GM12864 (cell line): ENCODE results near the gene VWA8.

Experiments
- DNase-seq: peaks from one replicate; pipeline ENCODE4 v3.0.0-alpha.2; 2011; ENCODE audit warnings: low read depth
- H3K4me3 ChIP-seq: 2 replicates; pipeline ENCODE4 v1.5.1; 2011; ENCODE audit warnings: mild to moderate bottlenecking, low read depth, low read length, control low read depth
- CTCF ChIP-seq: IDR thresholded peaks from 2 replicates; pipeline ENCODE4 v1.5.1; 2011; ENCODE audit warnings: low read depth, mild to moderate bottlenecking, moderate library complexity, low read length, control low read depth, inconsistent platforms; ENCODE audit errors: missing control alignments

Gene VWA8

GRCh38 chr13:41942462-41943094, 18.3 kb downstream of the VWA8 start:
- no peak overlapping the region for H3K4me3 ChIP-seq
- no peak for DNase-seq
- peak; percentile 42 for TF ChIP-seq CTCF

GRCh38 chr13:41941174-41941573, 19.7 kb downstream of the VWA8 start:
- TF ChIP-seq CTCF = no peak
- H3K4me3 ChIP-seq = no peak overlapping the region
- no peak for DNase-seq

GRCh38 chr13:41939398-41939797, 21.5 kb downstream of the VWA8 start:
- no peak for DNase-seq
- no peak for TF ChIP-seq CTCF
- no peak overlapping the region for H3K4me3 ChIP-seq

GRCh38 chr13:41938918-41939317, 22.0 kb downstream of the VWA8 start:
- no peak for TF ChIP-seq CTCF

GRCh38 chr13:41937388-41937787, 23.5 kb downstream of the VWA8 start:
- TF ChIP-seq CTCF = no peak
- no peak overlapping the region for H3K4me3 ChIP-seq
- no peak for DNase-seq

More at GRCh38 chr13:41938918-41939317, 22.0 kb downstream of the VWA8 start:
- no peak overlapping the region for H3K4me3 ChIP-seq
- DNase-seq = no peak

GRCh38 chr13:41935501-41935900, 25.4 kb downstream of the VWA8 start:
- no peak for TF ChIP-seq CTCF
- no peak for DNase-seq
- H3K4me3 ChIP-seq = no peak overlapping the region

- no peak for DNase-seq
- TF ChIP-seq CTCF = no peak
- H3K4me3 ChIP-seq = no peak overlapping the region
These were observed 25.9 kb downstream of the VWA8 start for GRCh38 chr13:41934994-41935393.
